RPMI7951 (cell line): ENCODE data around the gene RMC1. TPM values are rescaled to one million over a fixed set of nuclear protein-coding genes. Genes with fewer than 3 reads are reported as not detected.
A peak's percentile ranks its signal among the peaks of the same experiment; 100 is the strongest.
"Not testable (repeated sequence)": the region's sequence is repeated elsewhere in the genome, so short reads cannot be mapped to it uniquely, and the experiment has no call there.

Experiments used
- DNase-seq: peaks from one replicate; pipeline ENCODE4 v3.0.0-alpha.2; 2012; ENCODE audit warnings: low read depth
- total RNA-seq: library from RNA; depleted of rRNA; stranded (reverse); fragments of >200 nt; shearing (Covaris generic); gene quantifications from 2 replicates; pipeline ENCODE4 v1.2.3, GENCODE V29; 2014

RMC1 gene
- total RNA-seq, 1 experiment from 2014 or later: 23.8 TPM

- DNase-seq: no peak
These were observed 5.2 kb upstream of the RMC1 start for GRCh38 chr18:23498117-23498516.

- peak; percentile 66 for DNase-seq
These were observed 4.4 kb upstream of the RMC1 start for GRCh38 chr18:23498877-23499276.

- no peak for DNase-seq
These were observed 4.0 kb upstream of the RMC1 start for GRCh38 chr18:23499291-23499781.

DNA sequence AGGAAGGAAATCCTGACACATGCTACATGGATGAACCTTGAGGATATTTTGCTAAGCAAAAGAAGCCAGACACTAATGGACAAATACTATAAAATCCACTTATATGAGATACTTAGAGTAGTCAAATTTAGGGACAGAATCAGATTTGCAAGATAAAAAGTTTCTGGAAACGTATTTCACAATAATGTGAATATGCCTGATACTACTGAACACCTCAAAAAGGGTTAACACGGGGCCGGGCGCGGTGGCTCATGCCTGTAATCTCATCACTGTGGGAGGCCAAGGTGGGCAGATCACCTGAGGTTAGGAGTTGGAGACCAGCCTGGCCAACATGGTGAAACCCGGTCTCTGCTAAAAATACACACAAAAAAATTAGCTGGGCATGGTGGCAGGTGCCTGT, 1.7 kb upstream of the RMC1 start:
- DNase-seq: no peak

GRCh38 chr18:23502516-23503037, 734 bp upstream of the RMC1 start:
- no peak for DNase-seq

DNA sequence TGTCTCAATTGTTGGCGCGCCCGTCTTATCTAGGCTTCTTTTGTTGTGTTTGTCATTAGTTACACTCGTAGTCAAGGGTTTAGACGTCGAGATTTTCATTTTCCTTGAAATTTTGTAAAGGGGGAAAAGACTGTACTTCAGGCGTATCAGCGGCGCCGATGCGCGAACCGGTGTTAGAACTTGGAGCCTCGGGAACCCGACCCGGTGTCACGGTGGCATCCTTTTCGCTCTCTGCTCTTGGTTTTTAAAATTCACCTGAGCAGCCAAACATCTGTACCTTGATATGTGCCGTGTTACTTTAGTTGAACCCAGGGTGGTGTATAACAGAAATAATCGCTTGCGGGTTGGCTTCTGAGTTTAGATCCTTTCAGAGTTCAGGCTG, 643 bp downstream of the RMC1 start:
- no peak for DNase-seq

DNA sequence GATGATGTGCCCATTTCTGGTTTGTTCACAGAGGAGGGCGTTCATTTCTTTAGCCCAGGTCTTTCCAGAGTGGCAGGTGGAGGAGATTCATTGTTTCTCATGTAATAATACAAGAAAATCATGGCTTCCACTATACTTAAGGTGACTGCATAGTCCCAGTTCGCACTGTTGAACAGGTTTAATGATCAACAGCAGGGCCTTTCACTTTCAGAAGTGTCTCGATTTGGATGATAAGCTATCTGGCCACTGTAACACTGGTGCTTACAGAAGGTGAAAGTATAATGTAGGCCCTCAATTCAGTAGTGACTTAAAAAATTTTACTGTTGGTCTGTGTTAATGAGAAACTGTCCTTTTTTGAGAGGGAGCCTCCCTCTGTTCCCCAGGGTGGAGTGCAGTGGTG, 1.4 kb downstream of the RMC1 start:
- DNase-seq: no peak

DNA sequence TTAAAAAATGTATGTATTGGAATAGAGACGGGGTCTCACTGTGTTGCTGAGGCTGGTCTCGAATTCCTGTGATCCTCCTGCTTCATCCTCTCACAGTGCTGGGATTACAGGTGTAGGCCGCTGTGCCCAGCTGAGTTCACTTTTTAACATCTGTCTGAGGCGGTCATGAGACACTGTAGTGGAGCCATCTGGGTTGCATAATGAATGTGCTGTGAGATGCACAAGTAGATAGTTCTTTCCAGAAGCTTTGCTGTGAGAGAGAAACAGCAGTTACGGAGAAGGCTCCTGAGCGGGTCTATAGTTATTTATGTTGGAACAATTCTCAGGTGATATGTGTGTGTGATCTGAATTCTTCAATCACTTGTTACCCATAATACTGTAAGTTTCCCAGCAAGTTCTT, 3.1 kb downstream of the RMC1 start:
- no peak for DNase-seq

- DNase-seq: not testable (repeated sequence)
These were observed 7.6 kb downstream of the RMC1 start for GRCh38 chr18:23510923-23511322.

GRCh38 chr18:23512216-23512615, 8.9 kb downstream of the RMC1 start:
- not testable (repeated sequence) for DNase-seq

DNA sequence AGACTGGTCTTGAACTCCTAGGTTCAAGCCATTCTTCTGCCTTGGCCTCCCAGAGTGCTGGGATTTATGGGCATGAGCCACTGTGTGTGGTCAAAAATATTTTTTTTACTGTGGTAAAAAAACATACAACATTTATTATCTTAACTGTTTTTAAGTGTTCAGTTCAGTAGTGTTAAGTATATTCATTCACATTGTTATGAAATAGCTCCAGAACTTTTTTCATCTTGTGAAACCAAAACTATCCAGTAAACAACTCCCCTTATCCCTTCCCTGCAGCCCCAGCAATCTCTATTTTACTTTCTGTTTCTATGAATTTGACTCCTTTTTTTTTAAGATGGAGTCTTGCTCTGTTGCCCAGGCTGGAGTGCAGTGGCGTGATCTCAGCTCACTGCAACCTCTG, 9.3 kb downstream of the RMC1 start:
- no peak for DNase-seq

- peak; percentile 64 for DNase-seq
These were observed 12.7 kb downstream of the RMC1 start for GRCh38 chr18:23515911-23516546.

DNA sequence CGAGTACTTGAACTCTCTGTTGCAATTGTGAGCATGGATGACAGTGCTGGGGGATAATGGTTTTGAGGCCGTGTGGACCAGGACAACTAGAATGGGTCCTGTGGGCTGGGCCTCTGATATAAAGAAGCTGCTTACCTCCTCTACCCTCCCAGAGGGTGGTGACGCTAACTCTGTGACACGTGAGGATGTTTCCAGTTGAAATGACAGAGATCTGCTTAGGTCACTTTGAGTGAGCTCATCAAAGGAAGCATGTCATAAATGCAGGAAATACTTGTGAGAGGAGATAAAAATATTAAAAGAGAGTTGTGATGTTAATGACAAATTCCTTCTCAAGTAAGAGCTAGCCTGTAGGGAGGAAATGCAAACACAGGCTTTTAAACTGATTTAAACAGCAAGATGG, 16.4 kb downstream of the RMC1 start:
- no peak for DNase-seq

GRCh38 chr18:23521271-23521670, 18.0 kb downstream of the RMC1 start:
- DNase-seq: no peak

DNA sequence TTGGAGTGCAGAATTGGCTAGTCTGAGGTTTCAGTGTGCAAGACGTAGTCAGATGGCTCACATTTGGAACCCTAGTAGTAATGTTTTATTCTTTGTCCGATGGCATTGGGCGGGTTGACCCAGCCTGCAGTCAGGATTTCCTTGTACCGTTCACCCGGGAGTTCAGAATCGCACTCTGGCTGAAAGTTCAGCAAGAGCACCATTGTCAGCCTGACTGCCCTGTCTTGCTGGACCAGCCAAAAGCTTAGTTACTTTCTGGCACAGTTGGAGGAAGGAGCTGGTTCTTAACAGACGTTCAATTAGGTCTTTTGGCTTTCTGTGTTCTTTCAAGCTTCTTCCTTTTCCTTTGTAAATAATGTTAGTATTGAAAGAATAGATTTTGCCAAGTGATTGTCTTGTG, 18.6 kb downstream of the RMC1 start:
- no peak for DNase-seq

DNA sequence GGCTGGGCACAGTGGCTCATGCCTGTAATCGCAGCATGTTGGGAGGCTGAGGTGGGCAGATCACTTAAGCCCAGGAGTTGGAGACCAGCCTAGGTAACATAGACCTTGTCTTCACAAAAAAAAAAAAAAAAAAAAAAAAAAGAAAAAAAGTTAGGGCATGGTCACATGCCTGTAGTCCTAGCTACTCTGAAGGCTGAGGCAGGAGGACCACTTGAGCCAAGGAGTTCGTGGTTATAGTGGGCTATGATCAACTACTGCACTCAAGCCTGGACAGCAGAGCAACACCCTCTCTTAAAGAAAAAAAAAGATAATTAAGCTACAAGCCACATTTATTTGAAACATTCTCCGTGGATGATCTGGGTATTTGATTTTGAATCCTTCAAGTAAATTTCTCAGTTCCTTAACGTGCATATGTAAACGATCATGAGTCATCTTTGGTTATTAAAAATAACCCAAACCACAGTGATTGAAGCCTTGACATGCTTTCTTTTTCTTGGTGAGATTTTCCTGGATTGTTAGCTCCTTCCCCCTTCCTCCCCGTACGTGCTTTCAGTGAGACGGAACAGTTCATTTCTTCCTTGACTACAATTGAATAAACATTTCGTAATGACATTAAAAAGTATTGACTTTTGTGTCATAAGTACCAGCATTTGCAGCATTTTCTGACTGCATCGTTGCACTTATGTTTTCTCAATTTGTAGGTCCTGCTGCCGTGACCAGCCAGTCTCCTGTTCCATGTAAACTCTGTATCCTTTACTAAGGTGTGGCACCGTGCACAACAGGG, 20.3 kb downstream of the RMC1 start:
- peak; percentile 49 for DNase-seq

- DNase-seq: no peak
These were observed 20.9 kb downstream of the RMC1 start for GRCh38 chr18:23524213-23524707.

- no peak for DNase-seq
These were observed 23.3 kb downstream of the RMC1 start for GRCh38 chr18:23526501-23527063.

- peak; percentile 75 for DNase-seq
These were observed 25.5 kb downstream of the RMC1 start for GRCh38 chr18:23528580-23529472.

DNA sequence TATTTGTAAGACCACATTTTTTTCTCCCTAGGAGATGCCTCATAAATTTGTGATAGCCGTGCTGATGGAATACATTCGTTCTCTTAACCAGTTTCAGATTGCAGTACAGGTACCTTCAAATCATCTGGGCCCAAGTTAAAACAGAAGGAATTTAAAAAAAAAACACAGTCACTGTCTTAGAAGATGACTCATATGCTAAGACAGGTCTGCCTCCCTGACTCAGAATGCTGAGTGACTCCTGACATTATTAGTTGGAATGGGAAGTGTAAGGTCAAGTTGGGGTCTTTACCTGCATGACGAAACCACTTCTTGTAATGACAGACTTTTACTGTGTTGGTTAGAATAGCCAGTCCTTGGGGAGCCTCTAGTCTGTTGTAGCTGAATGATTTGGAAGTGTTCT, 26.3 kb downstream of the RMC1 start:
- DNase-seq: peak; percentile 59

DNA sequence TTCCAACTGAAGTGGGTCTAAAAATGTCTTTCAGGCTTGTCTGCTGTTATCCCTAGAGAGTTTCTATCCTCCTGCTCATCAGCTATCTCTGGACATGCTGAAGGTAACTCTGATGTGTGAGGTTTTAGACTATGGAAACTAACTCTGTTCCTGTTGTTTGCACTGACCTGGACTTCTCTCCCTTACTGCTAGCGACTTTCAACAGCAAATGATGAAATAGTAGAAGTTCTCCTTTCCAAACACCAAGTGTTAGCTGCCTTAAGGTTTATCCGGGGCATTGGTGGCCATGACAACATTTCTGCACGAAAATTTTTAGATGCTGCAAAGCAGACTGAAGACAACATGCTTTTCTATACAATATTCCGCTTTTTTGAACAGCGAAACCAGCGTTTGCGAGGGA, 26.9 kb downstream of the RMC1 start:
- DNase-seq: no peak

GRCh38 chr18:23531912-23532311, 28.6 kb downstream of the RMC1 start:
- DNase-seq: no peak
